AG04449 (cell line): Measurements from ENCODE around the gene IFT122.

ENCODE experiments used
- CTCF ChIA-PET: fragments of 350-600 bp; formaldehyde crosslinking; extraction: SDS; loops from one replicate; lab custom pipeline; 2021; ENCODE audit warnings: antibody characterized with exemption; lab: Yijun Ruan, JAX
- POLR2A ChIA-PET: fragments of 400-600, 350-600 bp; formaldehyde crosslinking; extraction: SDS; loops from one replicate; lab custom pipeline; 2020; ENCODE audit warnings: antibody characterized with exemption, inconsistent platforms; lab: Yijun Ruan, JAX
- DNase-seq: peaks from one replicate; pipeline ENCODE4 v3.0.0-alpha.2; 2010; ENCODE audit warnings: low read depth, low spot score
- H3K4me3 ChIP-seq: 2 replicates; pipeline ENCODE4 v1.5.1; 2011; ENCODE audit warnings: low read depth, mild to moderate bottlenecking, control low read depth, low read length
- TF ChIP-seq, protein P1 (sequence below): IDR thresholded peaks from one replicate; pipeline ENCODE4 v1.5.1; 2011; ENCODE audit warnings: mild to moderate bottlenecking, moderate library complexity, low read length, control low read depth, inconsistent platforms; ENCODE audit not compliant: insufficient read depth; ENCODE audit errors: missing control alignments

The IFT122 gene

DNA sequence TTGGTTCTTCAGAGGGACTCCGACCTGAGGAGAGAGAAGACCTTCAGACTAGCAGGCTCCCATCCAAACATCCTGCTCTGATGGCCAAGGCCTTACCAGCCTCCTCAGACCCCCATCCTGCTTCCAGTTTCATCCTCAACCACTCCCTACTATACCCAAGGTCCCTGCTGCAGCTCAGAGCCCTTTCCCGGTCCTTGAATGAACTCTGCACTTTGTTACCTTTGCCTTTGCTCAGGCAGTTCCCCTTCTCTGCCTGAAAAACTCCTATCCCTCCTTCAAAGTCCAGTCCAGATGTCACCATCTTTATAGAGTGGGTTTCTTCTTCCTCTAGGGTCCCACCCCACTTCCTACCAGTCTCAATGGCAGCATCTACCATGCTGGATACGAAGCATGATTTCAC, 24.6 kb upstream of the IFT122 start:
- no peak overlapping the region for H3K4me3 ChIP-seq
- TF ChIP-seq, protein P1, sequence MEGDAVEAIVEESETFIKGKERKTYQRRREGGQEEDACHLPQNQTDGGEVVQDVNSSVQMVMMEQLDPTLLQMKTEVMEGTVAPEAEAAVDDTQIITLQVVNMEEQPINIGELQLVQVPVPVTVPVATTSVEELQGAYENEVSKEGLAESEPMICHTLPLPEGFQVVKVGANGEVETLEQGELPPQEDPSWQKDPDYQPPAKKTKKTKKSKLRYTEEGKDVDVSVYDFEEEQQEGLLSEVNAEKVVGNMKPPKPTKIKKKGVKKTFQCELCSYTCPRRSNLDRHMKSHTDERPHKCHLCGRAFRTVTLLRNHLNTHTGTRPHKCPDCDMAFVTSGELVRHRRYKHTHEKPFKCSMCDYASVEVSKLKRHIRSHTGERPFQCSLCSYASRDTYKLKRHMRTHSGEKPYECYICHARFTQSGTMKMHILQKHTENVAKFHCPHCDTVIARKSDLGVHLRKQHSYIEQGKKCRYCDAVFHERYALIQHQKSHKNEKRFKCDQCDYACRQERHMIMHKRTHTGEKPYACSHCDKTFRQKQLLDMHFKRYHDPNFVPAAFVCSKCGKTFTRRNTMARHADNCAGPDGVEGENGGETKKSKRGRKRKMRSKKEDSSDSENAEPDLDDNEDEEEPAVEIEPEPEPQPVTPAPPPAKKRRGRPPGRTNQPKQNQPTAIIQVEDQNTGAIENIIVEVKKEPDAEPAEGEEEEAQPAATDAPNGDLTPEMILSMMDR: no peak
- no peak for DNase-seq
- ChIA-PET CTCF (interaction anchor here (3.0 to 5.1 kb wide), 2 partner anchors 15 to 32 kb away, joined by 8 to 30 read pairs; no protein-coding TSS in a partner anchor), POLR2A (no interaction called here)

DNA sequence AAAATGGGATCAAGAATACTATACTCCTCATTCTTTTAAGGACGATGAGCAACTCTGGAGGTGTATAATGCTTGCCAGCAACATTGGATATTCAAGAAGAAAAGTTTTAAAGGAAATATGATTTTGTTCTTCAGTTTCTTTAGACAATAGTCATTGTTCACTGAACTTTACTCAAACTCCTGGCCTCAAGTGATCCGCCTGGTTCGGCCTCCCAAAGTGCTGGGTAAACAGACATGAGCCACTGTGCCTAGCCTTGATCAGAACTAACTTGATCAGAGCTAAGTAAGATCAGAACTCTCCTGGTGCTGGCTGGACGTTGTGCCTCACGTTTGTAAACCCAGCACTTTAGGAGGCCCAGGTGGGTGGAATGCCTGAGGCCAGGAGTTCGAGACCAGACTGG, 24.2 kb upstream of the IFT122 start:
- no peak overlapping the region for H3K4me3 ChIP-seq
- DNase-seq: no peak
- TF ChIP-seq, protein P1: no peak
- CTCF ChIA-PET: interaction anchor here (3.0 kb wide), 1 partner anchor 33 kb away, joined by 8 read pairs; no protein-coding TSS in a partner anchor
- POLR2A ChIA-PET: no interaction called here

DNA sequence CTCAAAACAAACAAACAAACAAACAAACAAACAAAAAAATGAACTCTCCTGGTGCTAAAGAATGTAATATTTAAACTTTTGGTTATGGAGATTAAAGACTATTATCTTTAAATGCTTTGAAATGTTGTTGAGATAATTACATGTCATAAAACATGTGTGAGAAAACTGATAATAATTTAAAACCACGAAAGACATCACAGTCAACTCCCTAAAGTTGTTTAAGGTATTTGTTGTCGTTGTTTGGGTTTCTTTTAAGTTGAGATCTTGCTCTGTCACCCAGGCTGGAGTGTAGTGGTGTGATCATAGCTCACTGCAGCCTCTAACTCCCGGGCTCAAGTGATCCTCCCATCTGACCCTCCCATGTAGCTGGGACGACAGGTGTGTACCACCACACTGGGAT, 23.6 kb upstream of the IFT122 start:
- ChIA-PET POLR2A (no interaction called here), CTCF (no interaction called here)
- TF ChIP-seq, protein P1: no peak
- DNase-seq: no peak
- H3K4me3 ChIP-seq: no peak overlapping the region

DNA sequence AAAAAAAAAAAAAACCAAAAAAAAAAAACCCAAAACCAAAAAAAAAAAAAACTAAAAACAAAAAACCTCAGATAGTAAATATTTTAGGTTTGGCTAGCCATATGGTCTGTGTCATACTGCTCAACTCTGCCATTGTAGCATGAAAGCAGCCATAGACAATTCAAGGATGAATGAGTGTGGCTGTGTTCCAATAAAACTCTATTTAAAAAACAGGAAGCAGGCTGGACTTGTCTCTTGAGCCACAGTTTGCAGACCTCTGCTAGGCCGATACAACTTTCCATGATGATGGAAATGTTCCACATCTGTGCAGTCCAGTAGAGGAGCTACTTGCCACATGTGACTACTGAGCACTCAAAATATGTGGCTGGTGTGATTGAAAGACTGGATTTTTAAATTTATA, 22.7 kb upstream of the IFT122 start:
- POLR2A ChIA-PET: no interaction called here
- CTCF ChIA-PET: no interaction called here
- no peak overlapping the region for H3K4me3 ChIP-seq
- no peak for DNase-seq
- TF ChIP-seq, protein P1: no peak

DNA sequence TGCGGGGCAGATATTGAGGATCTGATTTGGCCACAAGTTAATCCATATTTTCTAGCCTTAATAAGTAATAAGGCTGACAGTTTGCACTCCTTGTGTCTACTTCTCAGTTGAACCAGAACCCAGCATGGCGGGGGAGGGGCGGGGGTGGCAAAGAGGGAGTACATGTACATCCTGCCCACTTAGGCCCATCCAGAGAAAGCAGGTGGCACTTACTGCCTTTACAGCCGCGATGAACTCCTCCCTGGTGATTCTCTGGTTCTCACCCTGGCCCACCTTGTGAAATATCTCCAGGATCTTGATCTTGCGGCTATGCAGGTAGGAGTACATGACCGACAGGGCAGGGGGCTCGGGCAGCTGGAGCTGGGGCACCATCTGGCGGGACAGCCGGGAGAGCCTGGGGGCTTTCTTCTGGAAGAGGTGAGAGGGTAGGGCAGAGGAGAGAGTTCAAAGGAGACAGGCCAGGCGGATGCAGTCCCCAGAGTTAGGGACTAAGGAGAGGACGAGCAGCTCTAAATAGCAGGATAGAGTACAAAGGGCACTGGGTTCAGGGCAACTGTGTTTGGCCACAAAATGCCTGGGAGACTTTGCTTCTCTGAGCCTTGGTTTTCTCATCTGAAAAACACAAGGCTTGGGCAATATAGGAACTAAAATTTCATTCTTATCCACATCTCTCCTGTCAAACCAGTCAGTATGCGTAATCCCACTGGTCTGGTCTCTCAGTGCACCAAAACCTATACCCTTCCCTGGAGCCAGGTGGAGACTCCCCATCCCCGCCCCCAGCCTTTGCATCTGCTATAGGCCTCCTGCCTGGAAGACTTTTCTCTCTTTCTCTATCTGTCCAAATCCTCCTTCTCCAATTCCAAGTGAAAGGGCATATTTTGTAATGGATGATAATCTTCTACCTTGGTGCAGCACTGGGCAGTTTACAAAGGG, 21.7 kb upstream of the IFT122 start:
- POLR2A ChIA-PET: no interaction called here
- H3K4me3 ChIP-seq: no peak overlapping the region
- TF ChIP-seq, protein P1: no peak
- DNase-seq: no peak
- CTCF ChIA-PET: interaction anchor here (0.6 to 2.1 kb wide), 3 partner anchors 13 to 19 kb away, joined by 3 to 6 read pairs (median 3); no protein-coding TSS in a partner anchor

DNA sequence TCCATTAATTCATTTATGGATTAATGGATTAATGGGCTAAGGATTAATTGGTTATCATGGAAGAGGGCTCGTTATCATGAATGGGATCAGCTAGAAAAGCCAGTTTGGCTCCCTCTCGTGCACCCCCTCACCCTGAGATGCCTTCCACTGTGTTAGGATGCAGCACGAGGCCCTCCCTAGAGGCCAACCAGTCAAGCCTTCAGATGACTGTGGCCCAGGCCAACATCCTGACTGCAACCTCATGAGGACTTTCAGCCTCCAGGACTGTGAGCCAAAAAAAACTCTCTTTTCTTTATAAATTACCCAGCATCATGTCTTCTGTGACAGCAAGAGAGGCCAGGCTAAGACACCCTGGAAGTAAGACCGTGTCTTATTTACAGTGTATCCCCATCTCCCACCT, 20.5 kb upstream of the IFT122 start:
- no peak overlapping the region for H3K4me3 ChIP-seq
- TF ChIP-seq, protein P1: no peak
- no peak for DNase-seq
- POLR2A ChIA-PET: no interaction called here
- CTCF ChIA-PET: interaction anchor here (2.1 kb wide), 1 partner anchor 20 kb away, joined by 6 read pairs; no protein-coding TSS in a partner anchor
